Activated T-cell treated with anti-CD3 and anti-CD28 coated beads, Interleukin-2, amount 50 U/mL, for 72 hours (primary cell): ENCODE measurements around the gene ZNF407. TPM values are rescaled to one million over a fixed set of nuclear protein-coding genes. Genes with fewer than 3 reads are reported as not detected.
"Not testable (repeated sequence)": the region's sequence is repeated elsewhere in the genome, so short reads cannot be mapped to it uniquely, and the experiment has no call there.

ENCODE experiments used
- ATAC-seq, 2 donors: fragments of 150-1000 bp; cut with Tn5 transposase; replicated peaks in 1 of 2; 2 replicates each; pipeline ENCODE4 v1.10.0; 2021; ENCODE audit warnings: moderate library complexity in 2 of 2, mild to moderate bottlenecking in 1 of 2
- DNase-seq, 2 donors: peaks; one replicate each; pipeline ENCODE4 v3.0.0; 2021 to 2022; ENCODE audit warnings: mixed read lengths in 1 of 2
- H3K27ac Mint-ChIP-seq: one replicate; pipeline ENCODE4 v1.8.0; 2022; ENCODE audit warnings: mild to moderate bottlenecking, moderate library complexity, mixed read lengths
- H3K27me3 Mint-ChIP-seq: one replicate; pipeline ENCODE4 v1.8.0; 2022; ENCODE audit warnings: low read depth, mixed read lengths
- H3K36me3 Mint-ChIP-seq, 2 donors: one replicate each; pipeline ENCODE4 v1.8.0; 2022; ENCODE audit warnings: mixed read lengths in 2 of 2, mild to moderate bottlenecking in 1 of 2; ENCODE audit not compliant: insufficient read depth in 2 of 2
- H3K4me1 Mint-ChIP-seq: one replicate; pipeline ENCODE4 v1.8.0; 2022; ENCODE audit warnings: low read depth, mixed read lengths
- H3K4me3 Mint-ChIP-seq, 2 donors: one replicate each; pipeline ENCODE4 v1.8.0; 2022; ENCODE audit warnings: mild to moderate bottlenecking in 2 of 2, mixed read lengths in 2 of 2, moderate library complexity in 2 of 2
- H3K9me3 Mint-ChIP-seq, 2 donors: one replicate each; pipeline ENCODE4 v1.8.0; 2022; ENCODE audit warnings: mixed read lengths in 2 of 2
- total RNA-seq, 2 donors: library from RNA; stranded (reverse); gene quantifications; one replicate each; pipeline ENCODE4 v1.2.3, GENCODE V29; 2022

The ZNF407 gene
- total RNA-seq, 2 donors from 2014 or later = 11.9 to 13.0 TPM

GRCh38 chr18:74947417-74947816 lies 349.7 kb downstream of the ZNF407 start:
- no peaks in the 10 kb centered on the region for H3K36me3 Mint-ChIP-seq
- H3K27ac Mint-ChIP-seq = no peak overlapping the region
- no peak for DNase-seq
- peaks cover 37% of the 10 kb centered on the region for H3K4me1 Mint-ChIP-seq
- H3K4me3 Mint-ChIP-seq = no peak overlapping the region
- no peaks in the 10 kb centered on the region for H3K9me3 Mint-ChIP-seq
- H3K27me3 Mint-ChIP-seq = no peaks in the 10 kb centered on the region
- no peak for ATAC-seq

DNA sequence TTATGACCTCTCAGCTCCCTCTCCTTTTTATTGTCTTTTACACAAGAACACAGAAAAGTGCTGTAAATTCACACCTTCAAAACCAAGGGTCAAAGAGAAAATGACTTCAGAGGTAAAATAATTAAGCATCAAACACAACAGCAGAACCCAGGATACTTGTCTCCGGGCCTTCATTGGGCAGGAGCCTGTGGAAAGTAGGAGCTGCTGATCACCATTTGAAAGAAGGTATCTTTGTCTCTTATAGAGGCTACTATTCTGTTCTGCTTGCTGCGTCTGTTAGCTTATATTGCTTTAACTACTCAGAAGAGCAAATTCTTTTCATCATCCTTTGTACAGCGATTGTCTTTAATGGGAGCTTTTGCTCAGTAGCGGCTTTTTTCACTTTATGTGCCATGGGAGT lies 350.2 kb downstream of the ZNF407 start:
- DNase-seq = no peak
- Mint-ChIP-seq H3K36me3 (no peaks in the 10 kb centered on the region), H3K4me1 (peaks cover 32% of the 10 kb centered on the region), H3K27ac (no peak overlapping the region), H3K9me3 (no peaks in the 10 kb centered on the region), H3K27me3 (no peaks in the 10 kb centered on the region), H3K4me3 (no peak overlapping the region)
- no peak for ATAC-seq

DNA sequence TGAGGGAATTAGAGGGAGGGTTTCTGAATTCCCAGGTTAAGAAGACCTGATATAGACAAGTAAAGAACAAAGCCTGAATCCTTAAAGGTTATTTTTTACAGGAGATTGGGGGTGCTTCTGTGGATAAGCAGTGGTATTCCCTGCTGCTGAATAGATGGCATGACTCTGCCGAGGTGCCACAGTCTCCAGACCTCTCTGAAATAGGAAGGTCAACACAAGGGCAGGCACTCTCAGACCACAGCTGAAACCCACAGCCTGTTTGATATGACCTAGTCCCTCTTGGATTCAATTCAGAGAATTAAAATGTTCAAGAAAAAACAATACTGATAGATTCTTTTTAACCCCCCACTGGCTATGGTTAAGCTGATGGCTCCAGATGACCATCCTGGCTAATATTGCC lies 351.9 kb downstream of the ZNF407 start:
- H3K9me3 Mint-ChIP-seq = no peaks in the 10 kb centered on the region
- ATAC-seq (peak in 1 of 2 donors; percentile 41), DNase-seq (no peak)
- peak overlapping the region in 1 of 2 donors; percentile 15 for H3K4me3 Mint-ChIP-seq
- H3K36me3 Mint-ChIP-seq = no peaks in the 10 kb centered on the region
- peaks cover 28% of the 10 kb centered on the region for H3K4me1 Mint-ChIP-seq
- peak overlapping the region; percentile 40 for H3K27ac Mint-ChIP-seq
- no peaks in the 10 kb centered on the region for H3K27me3 Mint-ChIP-seq

- H3K27me3 Mint-ChIP-seq = no peaks in the 10 kb centered on the region
- H3K4me1 Mint-ChIP-seq = peaks cover 28% of the 10 kb centered on the region
- peak overlapping the region; percentile 93 for H3K27ac Mint-ChIP-seq
- no peaks in the 10 kb centered on the region for H3K9me3 Mint-ChIP-seq
- DNase-seq (no peak), ATAC-seq (no peak)
- H3K36me3 Mint-ChIP-seq = no peaks in the 10 kb centered on the region
- peak overlapping the region; percentile 60 to 73 for H3K4me3 Mint-ChIP-seq
These were observed 352.8 kb downstream of the ZNF407 start for GRCh38 chr18:74950479-74950878.

DNA sequence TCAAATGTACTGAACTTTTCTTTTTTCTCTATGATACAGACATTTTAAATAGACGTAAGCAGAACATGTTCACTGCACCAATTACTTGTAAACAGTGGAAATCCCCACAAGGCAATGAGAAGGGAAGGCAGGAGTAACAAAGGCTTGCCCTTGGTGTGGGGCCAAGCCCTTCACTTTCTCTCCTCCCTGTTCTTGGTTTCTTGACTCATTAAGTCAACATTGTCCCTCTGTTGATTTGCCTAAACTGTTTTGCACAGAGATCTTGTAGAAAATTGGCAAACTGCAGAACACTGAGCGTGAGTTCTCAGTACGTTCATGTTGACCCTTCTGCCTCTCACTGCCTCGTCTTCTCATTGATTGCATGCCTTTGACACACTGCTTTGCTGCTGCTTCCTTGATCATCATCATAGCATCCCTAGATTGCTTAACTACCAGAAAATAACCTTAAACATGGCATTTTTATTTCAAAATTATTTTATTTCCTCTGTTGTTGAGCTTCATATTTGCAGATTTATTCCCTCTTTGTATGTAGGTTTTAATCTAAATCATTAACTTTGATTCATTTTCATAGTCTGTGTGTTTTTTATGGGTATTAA lies 353.6 kb downstream of the ZNF407 start:
- Mint-ChIP-seq H3K9me3 (no peaks in the 10 kb centered on the region), H3K4me1 (peaks cover 28% of the 10 kb centered on the region), H3K36me3 (no peaks in the 10 kb centered on the region), H3K27me3 (no peaks in the 10 kb centered on the region), H3K27ac (peak overlapping the region; percentile 93), H3K4me3 (peak overlapping the region; percentile 60 to 73)
- peak; percentile 89 for ATAC-seq
- peak; percentile 10 to 16 for DNase-seq

DNA sequence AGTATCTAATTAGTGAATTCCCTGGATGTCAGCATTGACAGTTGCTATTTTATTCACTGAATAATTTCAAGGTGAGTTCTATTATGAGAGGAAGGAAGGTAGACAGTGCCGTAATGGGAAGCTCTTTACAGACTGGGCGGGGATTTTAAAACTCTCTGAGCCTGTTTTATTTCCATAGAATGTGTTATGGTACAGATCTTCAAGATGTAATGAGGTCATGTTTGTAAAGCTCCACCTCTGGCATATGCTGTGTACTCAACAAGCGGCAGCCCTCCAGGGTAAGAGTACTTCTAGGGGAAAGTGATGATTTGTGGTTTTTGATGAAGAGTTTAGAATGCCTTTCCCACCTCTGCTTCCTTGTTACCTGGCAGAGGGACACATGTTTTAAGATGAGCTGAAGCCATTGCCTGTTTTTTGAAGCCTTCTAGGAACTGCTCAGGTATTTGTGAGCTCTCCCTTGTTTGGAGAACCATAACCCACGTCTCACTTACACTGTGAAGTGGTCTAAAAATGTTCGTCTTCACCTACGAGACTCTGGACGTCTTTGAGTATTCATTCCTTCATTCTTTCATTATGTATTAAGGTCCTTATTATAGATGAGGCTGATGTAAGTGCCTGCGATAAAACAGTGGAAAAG lies 360.0 kb downstream of the ZNF407 start:
- Mint-ChIP-seq H3K4me1 (no peaks in the 10 kb centered on the region), H3K36me3 (no peaks in the 10 kb centered on the region), H3K9me3 (no peaks in the 10 kb centered on the region), H3K4me3 (no peak overlapping the region), H3K27ac (no peak overlapping the region), H3K27me3 (no peaks in the 10 kb centered on the region)
- no peak for DNase-seq
- ATAC-seq = no peak

- no peaks in the 10 kb centered on the region for H3K9me3 Mint-ChIP-seq
- H3K4me1 Mint-ChIP-seq = no peaks in the 10 kb centered on the region
- no peaks in the 10 kb centered on the region for H3K27me3 Mint-ChIP-seq
- no peak overlapping the region for H3K4me3 Mint-ChIP-seq
- DNase-seq = no peak
- H3K27ac Mint-ChIP-seq = no peak overlapping the region
- ATAC-seq = no peak
- no peaks in the 10 kb centered on the region for H3K36me3 Mint-ChIP-seq
These were observed 361.5 kb downstream of the ZNF407 start for GRCh38 chr18:74959216-74959615.

- no peak overlapping the region for H3K27ac Mint-ChIP-seq
- H3K4me1 Mint-ChIP-seq = no peaks in the 10 kb centered on the region
These were observed 363.9 kb downstream of the ZNF407 start for GRCh38 chr18:74961596-74961995.

DNA sequence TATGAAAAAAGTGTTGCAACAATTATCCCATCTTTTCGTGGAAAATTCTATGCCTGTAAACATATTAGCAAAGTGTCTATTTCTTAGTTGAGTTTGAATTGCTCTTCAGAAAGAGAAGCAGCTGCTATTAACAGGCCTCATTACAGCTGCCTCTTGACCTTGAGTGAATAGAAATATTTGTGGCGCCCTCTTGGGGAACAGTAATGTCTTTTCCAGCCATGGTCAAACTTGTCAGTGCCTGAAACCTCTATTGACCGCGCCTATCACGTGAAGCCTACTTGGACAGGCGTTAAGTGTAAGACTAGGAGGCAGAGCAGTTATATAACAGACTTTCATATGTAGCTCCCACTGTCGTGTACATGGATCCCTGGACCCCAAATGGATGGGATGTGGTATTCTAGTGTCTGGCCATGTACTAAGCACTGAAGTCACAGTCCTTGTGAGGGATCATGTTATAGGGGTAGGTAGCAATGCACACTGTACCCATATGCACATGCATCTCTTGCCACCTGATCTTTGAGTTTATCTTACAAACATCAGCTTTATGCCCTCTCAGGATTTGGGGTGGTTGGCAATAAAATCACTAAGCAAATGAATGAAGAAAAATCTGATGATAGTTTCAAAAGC lies 366.3 kb downstream of the ZNF407 start:
- no peaks in the 10 kb centered on the region for H3K27me3 Mint-ChIP-seq
- H3K4me1 Mint-ChIP-seq = no peaks in the 10 kb centered on the region
- H3K9me3 Mint-ChIP-seq = peaks cover 0 to 2% of the 10 kb centered on the region in 2 donors
- no peak overlapping the region for H3K27ac Mint-ChIP-seq
- peak in 1 of 2 donors; percentile 19 for DNase-seq
- no peak overlapping the region for H3K4me3 Mint-ChIP-seq
- peaks cover 0 to 2% of the 10 kb centered on the region in 2 donors for H3K36me3 Mint-ChIP-seq
- peak in 1 of 2 donors; percentile 28 for ATAC-seq

More at GRCh38 chr18:74961596-74961995, 363.9 kb downstream of the ZNF407 start:
- Mint-ChIP-seq H3K36me3 (peaks cover 0 to 2% of the 10 kb centered on the region in 2 donors), H3K4me3 (no peak overlapping the region), H3K27me3 (no peaks in the 10 kb centered on the region), H3K9me3 (peaks cover 0 to 2% of the 10 kb centered on the region in 2 donors)
- no peak for DNase-seq
- ATAC-seq = no peak

DNA sequence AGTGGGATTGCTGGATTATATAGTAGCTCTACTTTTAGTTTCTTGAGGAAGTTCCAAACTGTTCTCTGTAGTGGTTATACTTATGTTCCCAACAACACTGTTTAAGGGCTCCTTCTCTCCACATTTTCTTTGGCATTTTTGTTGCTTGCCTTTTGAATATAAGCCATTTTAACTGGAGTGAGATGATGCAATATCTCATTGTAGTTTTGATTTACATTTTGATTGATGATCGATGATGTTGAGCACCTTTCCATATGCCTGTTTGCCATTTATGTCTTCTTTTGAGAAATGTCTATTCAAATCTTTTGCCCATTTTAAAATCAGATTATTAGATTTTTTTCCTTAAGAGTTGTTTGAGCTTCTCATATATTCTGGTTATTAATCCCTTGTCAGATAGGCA lies 368.0 kb downstream of the ZNF407 start:
- ATAC-seq = no peak
- Mint-ChIP-seq H3K27ac (no peak overlapping the region), H3K4me1 (no peaks in the 10 kb centered on the region), H3K9me3 (peaks cover 0 to 2% of the 10 kb centered on the region in 2 donors), H3K27me3 (no peaks in the 10 kb centered on the region), H3K4me3 (no peak overlapping the region), H3K36me3 (peaks cover 0 to 2% of the 10 kb centered on the region in 2 donors)
- no peak for DNase-seq

DNA sequence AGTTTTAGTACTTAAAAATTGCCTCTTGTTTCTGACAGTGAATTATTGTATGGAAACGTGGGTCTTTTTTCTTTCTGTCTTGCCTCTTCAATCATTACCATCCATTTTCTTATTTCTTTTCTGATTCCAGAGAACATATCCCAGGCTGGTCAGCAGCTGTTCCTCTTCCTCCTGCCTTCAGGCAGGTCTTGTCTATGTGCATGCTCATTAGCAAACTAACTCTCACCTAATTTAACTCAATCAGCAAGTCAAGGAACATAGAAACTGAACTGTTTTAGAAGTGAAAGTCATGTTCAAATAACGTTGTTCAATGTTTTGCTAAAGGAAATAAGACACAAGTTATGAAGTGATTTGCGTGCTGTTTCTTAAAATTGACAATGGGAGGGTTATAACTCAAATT lies 369.8 kb downstream of the ZNF407 start:
- H3K27ac Mint-ChIP-seq = no peak overlapping the region
- peaks cover 0 to 2% of the 10 kb centered on the region in 2 donors for H3K9me3 Mint-ChIP-seq
- DNase-seq = no peak
- peaks cover 0 to 2% of the 10 kb centered on the region in 2 donors for H3K36me3 Mint-ChIP-seq
- H3K4me3 Mint-ChIP-seq = no peak overlapping the region
- ATAC-seq = no peak
- peaks cover 4% of the 10 kb centered on the region for H3K4me1 Mint-ChIP-seq
- no peaks in the 10 kb centered on the region for H3K27me3 Mint-ChIP-seq

- no peaks in the 10 kb centered on the region for H3K27me3 Mint-ChIP-seq
- no peak overlapping the region for H3K27ac Mint-ChIP-seq
- DNase-seq = no peak
- no peak for ATAC-seq
- no peak overlapping the region for H3K4me3 Mint-ChIP-seq
- peaks cover 5% of the 10 kb centered on the region for H3K4me1 Mint-ChIP-seq
- peaks cover 0 to 2% of the 10 kb centered on the region in 2 donors for H3K36me3 Mint-ChIP-seq
- peaks cover 0 to 2% of the 10 kb centered on the region in 2 donors for H3K9me3 Mint-ChIP-seq
These were observed 370.3 kb downstream of the ZNF407 start for GRCh38 chr18:74967979-74968378.

- not testable (repeated sequence) for DNase-seq, H3K4me1 Mint-ChIP-seq, H3K36me3 Mint-ChIP-seq, H3K9me3 Mint-ChIP-seq, ATAC-seq, H3K27me3 Mint-ChIP-seq, H3K4me3 Mint-ChIP-seq, H3K27ac Mint-ChIP-seq
These were observed 373.7 kb downstream of the ZNF407 start for GRCh38 chr18:74971358-74971757.
